HUDEP-2 (cell line): ENCODE results near the gene RBM15B.

Source experiments
- DNase-seq, 76 experiments: peaks; one replicate each; lab custom pipeline; 2025; ENCODE audit not compliant: unreplicated experiment in 76 of 76; lab: John Stamatoyannopoulos, UW

Gene RBM15B

DNA sequence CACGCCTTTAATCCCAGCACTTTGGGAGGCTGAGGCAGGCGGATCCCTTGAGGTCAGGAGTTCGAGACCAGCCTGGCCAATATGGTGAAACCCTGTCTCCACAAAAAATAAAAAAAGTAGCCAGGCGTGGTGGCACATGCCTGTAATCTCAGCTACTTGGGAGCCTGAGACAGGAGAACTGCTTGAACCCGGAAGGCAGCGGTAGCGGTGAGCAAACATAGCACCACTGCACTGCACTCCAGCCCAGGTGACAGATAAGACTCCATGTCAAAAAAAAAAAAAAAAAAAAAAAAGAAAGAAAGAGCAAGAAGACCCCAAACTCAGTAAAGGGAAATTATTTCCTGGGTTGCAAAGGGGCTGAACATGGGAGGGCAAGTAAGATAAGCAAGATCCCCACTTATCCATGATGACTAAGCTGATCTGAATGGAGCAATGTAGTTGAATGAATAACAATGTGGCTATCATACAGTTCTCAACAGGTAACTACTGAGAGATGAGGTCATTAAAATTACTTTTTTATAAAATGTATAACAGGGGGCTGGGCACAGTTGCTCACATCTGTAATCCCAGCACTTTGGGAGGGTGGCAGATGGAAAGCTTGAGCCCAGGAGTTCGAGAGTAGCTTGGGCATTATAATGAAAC is 46.0 kb downstream of the RBM15B start:
- DNase-seq = no peak

DNA sequence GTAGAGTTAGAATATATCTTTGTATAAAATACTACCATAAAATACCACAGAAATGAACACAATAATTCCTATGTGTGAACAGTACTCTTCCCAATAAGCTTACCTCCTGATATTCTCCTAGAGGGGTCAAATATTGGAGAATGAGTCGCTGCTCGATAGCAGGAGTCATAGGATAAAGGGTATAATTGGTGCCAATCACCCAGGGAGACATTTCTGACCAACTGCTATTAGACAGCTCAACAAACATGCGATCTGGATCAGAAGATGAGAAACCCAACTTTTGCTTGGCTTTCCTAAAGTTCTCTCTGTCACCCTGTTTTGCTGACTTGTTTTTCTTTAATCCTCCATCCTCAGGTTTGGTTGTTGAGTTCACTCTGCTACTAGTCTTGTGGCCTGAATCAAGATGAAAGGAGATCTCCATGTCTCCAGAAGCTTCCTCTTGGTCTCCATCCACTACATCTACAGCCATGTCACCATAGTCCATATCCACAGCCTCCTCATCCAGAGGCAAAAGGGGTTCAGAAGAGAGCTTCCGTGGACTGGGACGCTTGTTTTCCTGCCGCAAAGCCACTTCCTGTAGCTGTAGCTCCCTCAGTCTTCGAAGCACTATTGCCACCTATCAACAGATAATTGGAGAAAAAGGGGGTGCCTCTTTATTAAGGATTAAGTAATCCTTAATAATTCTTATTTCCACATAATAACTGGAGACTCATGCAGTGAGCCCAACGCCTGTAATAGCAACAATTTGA is 50.4 kb downstream of the RBM15B start:
- DNase-seq = no peak

DNA sequence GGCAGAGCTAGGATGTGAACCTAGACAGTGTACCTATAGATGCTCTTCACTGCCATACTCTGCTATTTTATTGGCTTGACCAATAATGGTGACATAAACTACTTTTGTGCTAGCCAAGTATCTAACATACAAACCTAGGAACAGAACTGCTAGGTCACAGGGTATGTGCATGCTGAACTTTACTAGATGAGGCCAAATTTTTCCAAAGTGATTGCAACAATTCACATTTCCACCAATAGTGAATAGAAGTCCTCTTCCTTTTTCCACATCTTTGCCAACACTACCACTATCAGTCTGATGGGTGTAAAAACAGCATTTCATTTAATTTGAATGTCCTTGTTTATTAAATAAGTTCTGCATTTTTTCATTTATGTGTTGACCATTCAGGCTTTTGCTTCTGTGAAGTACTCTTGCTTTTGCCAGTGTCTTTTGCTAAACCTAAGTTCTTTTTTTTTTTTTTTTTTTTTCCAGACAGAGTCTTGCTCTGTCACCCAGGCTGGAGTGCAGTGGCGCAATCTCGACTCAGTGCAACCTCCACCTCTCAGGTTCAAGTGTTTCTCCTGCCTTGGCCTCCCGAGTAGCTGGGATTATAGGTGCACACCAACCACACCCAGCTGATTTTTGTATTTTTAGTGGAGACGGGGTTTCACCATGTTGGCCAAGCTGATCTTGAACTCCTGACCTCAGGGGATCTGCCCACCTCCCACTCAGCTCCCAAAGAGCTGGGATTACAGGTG is 54.6 kb downstream of the RBM15B start:
- DNase-seq = no peak
